GM12801 (cell line): ENCODE measurements around the gene MAGI1.

Experiments used
- CTCF ChIP-seq: IDR thresholded peaks from one replicate; pipeline ENCODE4 v1.5.1; 2011; ENCODE audit warnings: control low read depth; ENCODE audit not compliant: insufficient read length; ENCODE audit errors: extremely low read depth

MAGI1 gene

DNA sequence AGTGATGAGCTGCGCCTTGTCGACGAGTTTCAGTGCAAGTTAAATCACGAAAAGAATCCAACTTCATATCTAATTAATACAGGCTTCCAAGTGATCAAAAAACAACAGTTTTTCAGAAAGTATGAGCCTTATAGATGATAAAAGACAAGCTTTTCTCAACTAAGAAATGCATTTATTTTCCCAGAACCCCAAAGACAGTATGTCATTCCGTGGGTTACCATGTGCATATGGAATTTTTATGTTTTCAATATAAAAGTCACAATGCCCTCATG is 442.8 kb downstream of the MAGI1 start:
- no peak for TF ChIP-seq CTCF

- no peak for TF ChIP-seq CTCF
Observed at GRCh38 chr3:65595222-65596028, 443.3 kb downstream of the MAGI1 start.

GRCh38 chr3:65593780-65594752 is 444.7 kb downstream of the MAGI1 start:
- no peak for TF ChIP-seq CTCF

DNA sequence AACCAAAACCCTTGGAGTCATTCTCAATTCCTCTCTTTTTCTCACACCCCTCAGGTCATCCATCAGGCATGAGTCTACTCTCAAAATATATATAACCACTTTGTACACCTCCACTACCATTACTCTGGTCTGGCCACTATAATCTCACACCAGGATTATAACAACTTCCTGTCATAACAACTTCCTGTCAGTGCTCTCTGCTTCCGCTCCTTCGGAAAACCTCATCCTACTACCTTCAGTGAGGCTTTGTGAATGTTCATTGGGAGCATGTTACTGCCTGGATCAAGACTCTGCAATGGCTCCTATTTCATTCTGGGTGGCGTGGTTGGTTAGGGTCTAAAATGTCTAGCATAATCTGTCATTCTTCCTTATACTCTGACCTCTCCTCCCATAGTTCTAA is 447.4 kb downstream of the MAGI1 start:
- TF ChIP-seq CTCF = no peak

GRCh38 chr3:65588884-65589283 is 449.8 kb downstream of the MAGI1 start:
- no peak for TF ChIP-seq CTCF

DNA sequence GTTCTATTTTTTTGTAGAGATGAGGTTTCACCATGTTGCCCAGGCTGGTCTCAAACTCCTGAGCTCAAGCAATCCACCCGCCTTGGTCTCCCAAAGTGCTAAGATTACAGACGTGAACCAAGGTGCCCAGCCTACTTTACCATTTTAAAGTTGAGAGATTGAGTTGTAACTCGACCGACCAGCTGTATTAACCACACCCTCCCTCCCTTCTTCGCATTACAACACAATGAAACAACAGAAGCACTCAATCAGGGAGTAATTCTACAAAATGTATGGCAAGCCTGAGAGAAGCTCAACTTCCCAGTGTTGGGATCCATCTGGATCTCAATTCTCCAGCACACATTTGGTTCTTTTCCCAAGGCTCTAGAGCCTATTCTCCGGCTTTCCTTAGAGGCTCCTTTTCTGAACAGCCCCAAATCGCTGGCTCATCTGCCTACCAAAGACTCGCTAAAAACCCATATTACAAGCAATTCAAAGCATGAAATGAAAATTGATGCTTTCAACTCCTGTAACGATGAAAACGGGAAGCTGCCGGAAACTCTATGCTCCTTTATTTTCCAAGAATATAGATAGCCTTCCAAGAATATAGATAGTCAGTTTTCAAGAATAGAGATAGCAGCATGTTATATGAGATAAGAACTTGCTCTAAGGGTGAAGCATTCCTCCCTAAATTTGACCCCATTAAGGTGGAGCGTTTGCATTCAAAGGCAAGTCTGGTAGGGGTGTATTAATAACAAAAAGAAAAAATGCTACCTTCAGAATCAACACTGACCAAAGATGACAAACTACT is 450.9 kb downstream of the MAGI1 start:
- no peak for TF ChIP-seq CTCF

DNA sequence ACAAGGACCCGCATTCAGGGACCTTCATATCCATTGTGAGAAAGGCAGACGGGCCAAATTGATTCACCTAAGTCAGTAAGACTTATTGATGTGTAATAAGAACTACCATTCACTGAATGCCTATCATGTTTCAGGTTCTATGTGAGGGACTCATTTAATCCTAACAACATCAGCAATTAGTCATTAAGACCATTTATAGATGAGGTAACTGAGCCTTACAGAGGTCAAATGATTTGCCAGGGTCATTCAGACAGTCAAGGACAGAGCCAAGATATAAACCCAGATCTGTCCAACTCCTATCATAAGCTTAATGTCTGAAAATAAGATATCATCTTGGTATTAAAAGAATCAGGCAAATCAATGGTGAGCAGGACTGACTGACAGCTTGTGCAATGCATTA is 453.8 kb downstream of the MAGI1 start:
- no peak for TF ChIP-seq CTCF
